DOHH2 (cell line): ENCODE measurements around the gene DNER.

Source experiments
- H3F3A ChIP-seq: fragments of 200-600 bp; sonication (generic), shearing (Covaris generic); 2 replicates; pipeline ENCODE4 v1.6.0; 2016; ENCODE audit warnings: antibody characterized with exemption, mild to moderate bottlenecking; ENCODE audit not compliant: control insufficient read depth, insufficient read depth
- H3K27ac ChIP-seq: fragments of 200-600 bp; sonication (generic); 2 replicates; pipeline ENCODE4 v1.5.1; 2014; ENCODE audit warnings: low read depth, mild to moderate bottlenecking, low read length, moderate library complexity
- H3K27me3 ChIP-seq: fragments of 200-600 bp; sonication (generic); 2 replicates; pipeline ENCODE4 v1.6.1; 2014; ENCODE audit warnings: mild to moderate bottlenecking, low read length, mixed read lengths; ENCODE audit not compliant: control insufficient read depth
- H3K36me3 ChIP-seq: fragments of 200-600 bp; sonication (generic); 2 replicates; pipeline ENCODE4 v1.6.1; 2014; ENCODE audit warnings: mild to moderate bottlenecking, low read length, moderate library complexity, mixed read lengths; ENCODE audit not compliant: control insufficient read depth
- H3K4me1 ChIP-seq: fragments of 200-600 bp; sonication (generic); 2 replicates; pipeline ENCODE4 v1.6.1; 2014; ENCODE audit warnings: mild to moderate bottlenecking, low read length, mixed read lengths; ENCODE audit not compliant: control insufficient read depth
- H3K4me2 ChIP-seq: fragments of 200-600 bp; sonication (generic); 2 replicates; pipeline ENCODE4 v1.6.0; 2014; ENCODE audit warnings: mild to moderate bottlenecking, low read length, moderate library complexity
- H3K4me3 ChIP-seq: fragments of 200-600 bp; sonication (generic); 2 replicates; pipeline ENCODE4 v1.5.1; 2014; ENCODE audit warnings: mild to moderate bottlenecking, low read length, mixed read lengths
- H3K79me2 ChIP-seq: fragments of 200-600 bp; sonication (generic); 2 replicates; pipeline ENCODE4 v1.6.1; 2014; ENCODE audit warnings: mild to moderate bottlenecking, low read length, mixed read lengths; ENCODE audit not compliant: control insufficient read depth
- H3K9me2 ChIP-seq: fragments of 200-600 bp; sonication (generic); replicated peaks from 2 replicates; pipeline ENCODE4 v1.6.1; 2014; ENCODE audit warnings: mild to moderate bottlenecking, low read length, mixed read lengths; ENCODE audit not compliant: control insufficient read depth
- H3K9me3 ChIP-seq: fragments of 200-600 bp; sonication (generic); 2 replicates; pipeline ENCODE4 v1.6.1; 2014; ENCODE audit warnings: antibody characterized with exemption, low read length, mixed read lengths; ENCODE audit not compliant: control insufficient read depth, insufficient read depth
- H4K20me1 ChIP-seq: fragments of 200-600 bp; sonication (generic); 2 replicates; pipeline ENCODE4 v1.6.0; 2014; ENCODE audit warnings: low read depth, mild to moderate bottlenecking, antibody characterized with exemption, low read length, moderate library complexity; ENCODE audit not compliant: control insufficient read depth, insufficient read depth
- CTCF ChIP-seq: fragments of 200-600 bp; sonication (generic); IDR thresholded peaks from one replicate; pipeline ENCODE4 v1.5.1; 2014; ENCODE audit warnings: antibody characterized with exemption, mild to moderate bottlenecking, low read depth, low read length; ENCODE audit not compliant: poor library complexity, severe bottlenecking
- EZH2phosphoT487 ChIP-seq: fragments of 200-600 bp; sonication (generic); IDR thresholded peaks from 2 replicates; pipeline ENCODE4 v1.6.1; 2017; ENCODE audit warnings: borderline replicate concordance, mild to moderate bottlenecking, antibody characterized with exemption, low read length, moderate library complexity, mixed read lengths

The DNER gene

GRCh38 chr2:229675569-229675968 lies 38.8 kb downstream of the DNER start:
- Histone ChIP-seq H3K4me1 (no peaks in the 10 kb centered on the region), H3K9me3 (no peaks in the 10 kb centered on the region), H4K20me1 (no peaks in the 10 kb centered on the region), H3K27ac (no peak overlapping the region), H3F3A (no peaks in the 10 kb centered on the region), H3K9me2 (no peaks in the 10 kb centered on the region), H3K27me3 (peaks cover 13% of the 10 kb centered on the region), H3K36me3 (no peaks in the 10 kb centered on the region), H3K79me2 (no peaks in the 10 kb centered on the region), H3K4me2 (no peak overlapping the region), H3K4me3 (no peak overlapping the region)
- TF ChIP-seq EZH2phosphoT487 (no peak), CTCF (no peak)

GRCh38 chr2:229674830-229675530 lies 39.4 kb downstream of the DNER start:
- Histone ChIP-seq H3K4me2 (no peak overlapping the region), H3K36me3 (no peaks in the 10 kb centered on the region), H3K27ac (no peak overlapping the region), H3K4me1 (no peaks in the 10 kb centered on the region), H3F3A (no peaks in the 10 kb centered on the region), H3K9me2 (no peaks in the 10 kb centered on the region), H4K20me1 (no peaks in the 10 kb centered on the region), H3K9me3 (no peaks in the 10 kb centered on the region), H3K79me2 (no peaks in the 10 kb centered on the region), H3K4me3 (no peak overlapping the region), H3K27me3 (peaks cover 13% of the 10 kb centered on the region)
- TF ChIP-seq CTCF (no peak), EZH2phosphoT487 (no peak)

GRCh38 chr2:229673676-229674075 lies 40.7 kb downstream of the DNER start:
- no peaks in the 10 kb centered on the region for H4K20me1 ChIP-seq
- H3K79me2 ChIP-seq: no peaks in the 10 kb centered on the region
- H3K4me3 ChIP-seq: no peak overlapping the region
- H3K9me3 ChIP-seq: no peaks in the 10 kb centered on the region
- H3K27me3 ChIP-seq: peaks cover 11% of the 10 kb centered on the region
- no peak overlapping the region for H3K27ac ChIP-seq
- H3F3A ChIP-seq: no peaks in the 10 kb centered on the region
- no peak overlapping the region for H3K4me2 ChIP-seq
- no peaks in the 10 kb centered on the region for H3K4me1 ChIP-seq
- H3K36me3 ChIP-seq: no peaks in the 10 kb centered on the region
- H3K9me2 ChIP-seq: no peaks in the 10 kb centered on the region
- no peak for TF ChIP-seq EZH2phosphoT487
- TF ChIP-seq CTCF: no peak
